AG04449 (cell line): ENCODE data around the gene HPSE2.

Source experiments
- CTCF ChIA-PET: fragments of 350-600 bp; formaldehyde crosslinking; extraction: SDS; loops from one replicate; lab custom pipeline; 2021; ENCODE audit warnings: antibody characterized with exemption; lab: Yijun Ruan, JAX
- POLR2A ChIA-PET: fragments of 400-600, 350-600 bp; formaldehyde crosslinking; extraction: SDS; loops from one replicate; lab custom pipeline; 2020; ENCODE audit warnings: antibody characterized with exemption, inconsistent platforms; lab: Yijun Ruan, JAX
- DNase-seq: peaks from one replicate; pipeline ENCODE4 v3.0.0-alpha.2; 2010; ENCODE audit warnings: low read depth, low spot score
- H3K4me3 ChIP-seq: 2 replicates; pipeline ENCODE4 v1.5.1; 2011; ENCODE audit warnings: low read depth, mild to moderate bottlenecking, control low read depth, low read length
- CTCF ChIP-seq: IDR thresholded peaks from one replicate; pipeline ENCODE4 v1.5.1; 2011; ENCODE audit warnings: mild to moderate bottlenecking, moderate library complexity, low read length, control low read depth, inconsistent platforms; ENCODE audit not compliant: insufficient read depth; ENCODE audit errors: missing control alignments

Gene HPSE2

GRCh38 chr10:98687685-98688084 lies 548.0 kb downstream of the HPSE2 start:
- ChIA-PET CTCF (no interaction called here), POLR2A (no interaction called here)
- no peak for DNase-seq
- no peak overlapping the region for H3K4me3 ChIP-seq
- no peak for TF ChIP-seq CTCF

GRCh38 chr10:98684019-98684899 lies 551.4 kb downstream of the HPSE2 start:
- no peak overlapping the region for H3K4me3 ChIP-seq
- CTCF ChIA-PET: no interaction called here
- POLR2A ChIA-PET: no interaction called here
- no peak for DNase-seq
- TF ChIP-seq CTCF: no peak

- ChIA-PET POLR2A (no interaction called here), CTCF (no interaction called here)
- TF ChIP-seq CTCF: no peak
- DNase-seq: no peak
- no peak overlapping the region for H3K4me3 ChIP-seq
Measured at GRCh38 chr10:98676895-98677294, 558.8 kb downstream of the HPSE2 start.

- CTCF ChIA-PET: interaction anchor here (1.0 kb wide), 1 partner anchor 10 kb away, joined by 3 read pairs; no protein-coding TSS in a partner anchor
- POLR2A ChIA-PET: no interaction called here
- no peak for DNase-seq
- H3K4me3 ChIP-seq: no peak overlapping the region
- no peak for TF ChIP-seq CTCF
Measured at GRCh38 chr10:98675902-98676301, 559.8 kb downstream of the HPSE2 start.

GRCh38 chr10:98673171-98673782 lies 562.4 kb downstream of the HPSE2 start:
- CTCF ChIA-PET: no interaction called here
- DNase-seq: no peak
- H3K4me3 ChIP-seq: no peak overlapping the region
- TF ChIP-seq CTCF: no peak
- POLR2A ChIA-PET: no interaction called here

GRCh38 chr10:98667081-98667480 lies 568.6 kb downstream of the HPSE2 start:
- TF ChIP-seq CTCF: no peak
- CTCF ChIA-PET: interaction anchor here (1.4 to 2.6 kb wide), 2 partner anchors 9 to 200 kb away, joined by 3 to 21 read pairs; no protein-coding TSS in a partner anchor
- H3K4me3 ChIP-seq: no peak overlapping the region
- no peak for DNase-seq
- POLR2A ChIA-PET: no interaction called here
